Measurements from ENCODE around the gene DYNLT4.

The DYNLT4 gene

DNA sequence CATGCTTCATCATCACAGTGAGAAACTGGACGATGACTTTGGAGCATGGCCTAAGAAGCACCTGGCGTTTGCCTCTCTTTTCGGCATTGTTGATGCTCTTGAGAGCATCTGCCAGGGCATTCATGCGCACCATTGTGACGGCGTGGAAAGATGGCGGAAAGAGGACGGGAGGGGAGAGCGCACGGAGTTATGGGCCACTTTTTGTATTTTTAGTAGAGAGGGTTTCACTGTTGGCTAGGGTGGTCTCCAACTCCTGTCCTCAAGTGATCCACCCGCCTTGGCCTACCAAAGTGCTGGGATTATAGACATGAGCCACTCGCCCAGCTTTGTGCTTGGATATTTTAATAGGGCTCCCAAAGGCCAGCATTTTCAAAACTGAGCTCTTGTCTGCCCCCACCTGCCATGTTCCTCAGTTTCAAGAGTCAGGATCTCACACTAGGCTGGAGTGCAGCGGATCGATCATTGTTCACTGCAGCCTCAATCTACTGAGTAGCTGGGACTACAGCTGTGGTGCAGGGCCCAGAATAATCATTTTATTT lies 26.5 kb downstream of the DYNLT4 start (continued):
- TF ChIP-seq PPARA (CRISPR knock-in tag; IDR thresholded peaks at IDR 0.05; ENCODE audit: borderline replicate concordance), result no peak
- no peak for TF ChIP-seq BACH2 (CRISPR knock-in tag; IDR thresholded peaks at IDR 0.05; ENCODE audit: borderline replicate concordance)
- no peak for TF ChIP-seq ZNF565 (CRISPR knock-in tag; conservative IDR thresholded peaks at IDR 0.05; ENCODE audit: low read depth)
- TF ChIP-seq ESRRG (CRISPR knock-in tag; IDR thresholded peaks at IDR 0.05), result no peak
- TF ChIP-seq ARNTL (CRISPR knock-in tag; IDR thresholded peaks at IDR 0.05; ENCODE audit: borderline replicate concordance, low read depth), result no peak

DNA sequence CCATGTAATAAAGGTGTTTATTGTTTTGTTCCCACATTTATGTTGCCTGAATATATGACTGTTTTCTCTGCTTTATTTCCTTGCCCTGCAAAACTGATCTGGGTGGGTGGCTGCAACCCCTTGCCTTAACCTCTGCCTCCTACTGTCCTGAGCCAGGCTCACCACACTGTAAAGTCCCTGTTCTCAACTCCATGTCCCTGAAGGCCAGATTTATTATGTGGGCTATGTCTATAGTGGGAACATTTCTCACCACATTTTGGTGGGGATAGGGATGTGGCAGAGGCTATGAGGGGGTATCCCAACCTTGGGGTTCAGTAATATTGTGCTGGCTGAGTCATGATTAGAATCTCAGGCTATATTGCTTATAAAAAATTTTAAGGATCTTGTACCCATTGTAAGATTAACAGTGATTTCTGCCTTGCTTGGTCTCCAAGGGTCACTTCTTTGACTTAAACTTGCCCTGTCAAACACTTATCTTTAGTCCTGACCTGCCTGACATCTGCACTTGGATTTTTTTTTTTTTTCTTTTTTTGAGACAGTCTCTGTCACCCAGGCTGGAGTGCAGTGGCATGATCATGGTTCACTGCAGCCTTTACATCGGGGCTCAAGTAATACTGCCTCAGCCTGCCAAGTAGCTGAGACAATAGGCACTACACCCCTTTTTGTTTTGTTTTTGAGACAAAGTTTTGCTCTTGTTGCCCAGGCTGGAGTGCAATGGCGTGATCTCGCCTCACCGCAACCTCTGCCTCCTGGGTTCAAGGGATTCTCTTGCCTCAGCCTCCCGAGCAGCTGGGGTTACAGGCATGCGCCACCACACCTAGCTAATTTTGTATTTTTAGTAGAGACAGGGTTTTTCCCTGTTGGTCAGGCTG lies 28.2 kb downstream of the DYNLT4 start:
- ATAC-seq, result no peak
- TF ChIP-seq ZNF70 (CRISPR knock-in tag; IDR thresholded peaks at IDR 0.05) (no peak), ZFP30 (CRISPR knock-in tag; IDR thresholded peaks at IDR 0.05) (no peak)

DNA sequence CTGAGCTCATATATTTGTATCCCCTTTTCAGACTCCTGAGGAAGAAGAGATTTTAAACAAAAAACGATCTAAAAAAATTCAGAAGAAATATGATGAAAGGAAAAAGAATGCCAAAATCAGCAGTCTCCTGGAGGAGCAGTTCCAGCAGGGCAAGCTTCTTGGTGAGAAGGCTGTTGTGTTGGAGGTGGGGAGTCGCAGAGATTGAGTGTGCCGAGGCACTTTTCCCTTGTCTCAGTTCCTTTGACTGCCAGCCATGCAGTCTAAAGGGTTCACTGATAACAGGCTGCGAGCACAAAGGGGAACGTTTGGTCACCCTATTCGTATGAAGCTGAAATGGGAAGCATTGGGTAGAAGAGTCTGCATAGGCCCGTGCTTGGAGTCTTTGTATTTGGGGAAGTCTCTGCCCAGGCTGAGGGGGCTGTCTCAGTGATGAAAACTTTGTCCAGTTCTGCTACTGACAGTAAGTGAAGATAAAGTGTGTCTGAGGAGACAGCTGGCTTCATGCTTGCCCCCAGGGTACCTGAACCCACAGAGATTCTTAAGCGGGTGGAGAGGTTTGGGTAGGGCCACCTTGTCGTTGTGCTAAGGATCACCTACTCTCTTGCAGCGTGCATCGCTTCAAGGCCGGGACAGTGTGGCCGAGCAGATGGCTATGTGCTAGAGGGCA lies 29.0 kb downstream of the DYNLT4 start:
- TF ChIP-seq, protein P1, sequence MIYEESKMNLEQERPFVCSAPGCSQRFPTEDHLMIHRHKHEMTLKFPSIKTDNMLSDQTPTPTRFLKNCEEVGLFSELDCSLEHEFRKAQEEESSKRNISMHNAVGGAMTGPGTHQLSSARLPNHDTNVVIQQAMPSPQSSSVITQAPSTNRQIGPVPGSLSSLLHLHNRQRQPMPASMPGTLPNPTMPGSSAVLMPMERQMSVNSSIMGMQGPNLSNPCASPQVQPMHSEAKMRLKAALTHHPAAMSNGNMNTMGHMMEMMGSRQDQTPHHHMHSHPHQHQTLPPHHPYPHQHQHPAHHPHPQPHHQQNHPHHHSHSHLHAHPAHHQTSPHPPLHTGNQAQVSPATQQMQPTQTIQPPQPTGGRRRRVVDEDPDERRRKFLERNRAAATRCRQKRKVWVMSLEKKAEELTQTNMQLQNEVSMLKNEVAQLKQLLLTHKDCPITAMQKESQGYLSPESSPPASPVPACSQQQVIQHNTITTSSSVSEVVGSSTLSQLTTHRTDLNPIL (CRISPR knock-in tag; IDR thresholded peaks at IDR 0.05; ENCODE audit: low read depth), result no peak
- TF ChIP-seq, protein P2, sequence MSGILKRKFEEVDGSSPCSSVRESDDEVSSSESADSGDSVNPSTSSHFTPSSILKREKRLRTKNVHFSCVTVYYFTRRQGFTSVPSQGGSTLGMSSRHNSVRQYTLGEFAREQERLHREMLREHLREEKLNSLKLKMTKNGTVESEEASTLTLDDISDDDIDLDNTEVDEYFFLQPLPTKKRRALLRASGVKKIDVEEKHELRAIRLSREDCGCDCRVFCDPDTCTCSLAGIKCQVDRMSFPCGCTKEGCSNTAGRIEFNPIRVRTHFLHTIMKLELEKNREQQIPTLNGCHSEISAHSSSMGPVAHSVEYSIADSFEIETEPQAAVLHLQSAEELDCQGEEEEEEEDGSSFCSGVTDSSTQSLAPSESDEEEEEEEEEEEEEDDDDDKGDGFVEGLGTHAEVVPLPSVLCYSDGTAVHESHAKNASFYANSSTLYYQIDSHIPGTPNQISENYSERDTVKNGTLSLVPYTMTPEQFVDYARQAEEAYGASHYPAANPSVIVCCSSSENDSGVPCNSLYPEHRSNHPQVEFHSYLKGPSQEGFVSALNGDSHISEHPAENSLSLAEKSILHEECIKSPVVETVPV (CRISPR knock-in tag; IDR thresholded peaks at IDR 0.05), result no peak
- TF ChIP-seq ESRRG (CRISPR knock-in tag; IDR thresholded peaks at IDR 0.05) (no peak), ZNF565 (CRISPR knock-in tag; conservative IDR thresholded peaks at IDR 0.05; ENCODE audit: low read depth) (no peak), ZNF70 (CRISPR knock-in tag; IDR thresholded peaks at IDR 0.05) (no peak), ZNF8 (CRISPR knock-in tag; IDR thresholded peaks at IDR 0.05) (no peak), CSDC2 (CRISPR knock-in tag; IDR thresholded peaks at IDR 0.05) (no peak), PPARA (CRISPR knock-in tag; IDR thresholded peaks at IDR 0.05; ENCODE audit: borderline replicate concordance) (no peak), RARB (CRISPR knock-in tag; IDR thresholded peaks at IDR 0.05) (no peak), TCF4 (CRISPR knock-in tag; IDR thresholded peaks at IDR 0.05; ENCODE audit: borderline replicate concordance) (no peak), OSR1 (CRISPR knock-in tag; IDR thresholded peaks at IDR 0.05) (no peak), ZC3H10 (CRISPR knock-in tag; IDR thresholded peaks at IDR 0.05) (no peak), BACH2 (CRISPR knock-in tag; IDR thresholded peaks at IDR 0.05; ENCODE audit: borderline replicate concordance) (no peak)
- TF ChIP-seq, protein P3, sequence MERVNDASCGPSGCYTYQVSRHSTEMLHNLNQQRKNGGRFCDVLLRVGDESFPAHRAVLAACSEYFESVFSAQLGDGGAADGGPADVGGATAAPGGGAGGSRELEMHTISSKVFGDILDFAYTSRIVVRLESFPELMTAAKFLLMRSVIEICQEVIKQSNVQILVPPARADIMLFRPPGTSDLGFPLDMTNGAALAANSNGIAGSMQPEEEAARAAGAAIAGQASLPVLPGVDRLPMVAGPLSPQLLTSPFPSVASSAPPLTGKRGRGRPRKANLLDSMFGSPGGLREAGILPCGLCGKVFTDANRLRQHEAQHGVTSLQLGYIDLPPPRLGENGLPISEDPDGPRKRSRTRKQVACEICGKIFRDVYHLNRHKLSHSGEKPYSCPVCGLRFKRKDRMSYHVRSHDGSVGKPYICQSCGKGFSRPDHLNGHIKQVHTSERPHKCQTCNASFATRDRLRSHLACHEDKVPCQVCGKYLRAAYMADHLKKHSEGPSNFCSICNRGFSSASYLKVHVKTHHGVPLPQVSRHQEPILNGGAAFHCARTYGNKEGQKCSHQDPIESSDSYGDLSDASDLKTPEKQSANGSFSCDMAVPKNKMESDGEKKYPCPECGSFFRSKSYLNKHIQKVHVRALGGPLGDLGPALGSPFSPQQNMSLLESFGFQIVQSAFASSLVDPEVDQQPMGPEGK (CRISPR knock-in tag; IDR thresholded peaks at IDR 0.05; ENCODE audit: borderline replicate concordance), result no peak
- TF ChIP-seq, protein P4, sequence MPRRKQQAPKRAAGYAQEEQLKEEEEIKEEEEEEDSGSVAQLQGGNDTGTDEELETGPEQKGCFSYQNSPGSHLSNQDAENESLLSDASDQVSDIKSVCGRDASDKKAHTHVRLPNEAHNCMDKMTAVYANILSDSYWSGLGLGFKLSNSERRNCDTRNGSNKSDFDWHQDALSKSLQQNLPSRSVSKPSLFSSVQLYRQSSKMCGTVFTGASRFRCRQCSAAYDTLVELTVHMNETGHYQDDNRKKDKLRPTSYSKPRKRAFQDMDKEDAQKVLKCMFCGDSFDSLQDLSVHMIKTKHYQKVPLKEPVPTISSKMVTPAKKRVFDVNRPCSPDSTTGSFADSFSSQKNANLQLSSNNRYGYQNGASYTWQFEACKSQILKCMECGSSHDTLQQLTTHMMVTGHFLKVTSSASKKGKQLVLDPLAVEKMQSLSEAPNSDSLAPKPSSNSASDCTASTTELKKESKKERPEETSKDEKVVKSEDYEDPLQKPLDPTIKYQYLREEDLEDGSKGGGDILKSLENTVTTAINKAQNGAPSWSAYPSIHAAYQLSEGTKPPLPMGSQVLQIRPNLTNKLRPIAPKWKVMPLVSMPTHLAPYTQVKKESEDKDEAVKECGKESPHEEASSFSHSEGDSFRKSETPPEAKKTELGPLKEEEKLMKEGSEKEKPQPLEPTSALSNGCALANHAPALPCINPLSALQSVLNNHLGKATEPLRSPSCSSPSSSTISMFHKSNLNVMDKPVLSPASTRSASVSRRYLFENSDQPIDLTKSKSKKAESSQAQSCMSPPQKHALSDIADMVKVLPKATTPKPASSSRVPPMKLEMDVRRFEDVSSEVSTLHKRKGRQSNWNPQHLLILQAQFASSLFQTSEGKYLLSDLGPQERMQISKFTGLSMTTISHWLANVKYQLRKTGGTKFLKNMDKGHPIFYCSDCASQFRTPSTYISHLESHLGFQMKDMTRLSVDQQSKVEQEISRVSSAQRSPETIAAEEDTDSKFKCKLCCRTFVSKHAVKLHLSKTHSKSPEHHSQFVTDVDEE (CRISPR knock-in tag; IDR thresholded peaks at IDR 0.05), result no peak
- no peak for ATAC-seq

DNA sequence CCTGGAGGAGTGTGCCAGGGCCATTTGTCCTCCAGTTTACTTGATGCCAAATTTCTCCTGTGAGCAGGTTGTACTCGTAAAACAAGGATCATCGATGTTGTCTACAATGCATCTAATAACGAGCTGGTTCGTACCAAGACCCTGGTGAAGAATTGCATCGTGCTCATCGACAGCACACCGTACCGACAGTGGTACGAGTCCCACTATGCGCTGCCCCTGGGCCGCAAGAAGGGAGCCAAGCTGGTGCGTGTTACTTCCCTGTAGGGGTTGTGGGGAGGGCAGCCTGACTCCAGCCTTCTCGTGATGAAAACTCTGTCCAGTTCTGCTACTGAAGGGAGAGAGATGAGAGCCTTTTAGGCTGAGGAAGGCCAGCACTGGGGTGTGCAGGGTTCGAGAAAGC lies 29.6 kb downstream of the DYNLT4 start:
- no peak for TF ChIP-seq ARNTL (CRISPR knock-in tag; IDR thresholded peaks at IDR 0.05; ENCODE audit: borderline replicate concordance, low read depth)
- no peak for TF ChIP-seq ESRRG (CRISPR knock-in tag; IDR thresholded peaks at IDR 0.05)
- no peak for TF ChIP-seq ZNF565 (CRISPR knock-in tag; conservative IDR thresholded peaks at IDR 0.05; ENCODE audit: low read depth)
- TF ChIP-seq, protein P3 (CRISPR knock-in tag; IDR thresholded peaks at IDR 0.05; ENCODE audit: borderline replicate concordance), result no peak
- no peak for TF ChIP-seq ZFP30 (CRISPR knock-in tag; IDR thresholded peaks at IDR 0.05)
- no peak for TF ChIP-seq TCF4 (CRISPR knock-in tag; IDR thresholded peaks at IDR 0.05; ENCODE audit: borderline replicate concordance)
- no peak for TF ChIP-seq ISL1 (CRISPR knock-in tag; IDR thresholded peaks at IDR 0.05)
- no peak for TF ChIP-seq SNAI2 (CRISPR knock-in tag; IDR thresholded peaks at IDR 0.05)
- TF ChIP-seq OSR1 (CRISPR knock-in tag; IDR thresholded peaks at IDR 0.05), result no peak
- TF ChIP-seq, protein P5, sequence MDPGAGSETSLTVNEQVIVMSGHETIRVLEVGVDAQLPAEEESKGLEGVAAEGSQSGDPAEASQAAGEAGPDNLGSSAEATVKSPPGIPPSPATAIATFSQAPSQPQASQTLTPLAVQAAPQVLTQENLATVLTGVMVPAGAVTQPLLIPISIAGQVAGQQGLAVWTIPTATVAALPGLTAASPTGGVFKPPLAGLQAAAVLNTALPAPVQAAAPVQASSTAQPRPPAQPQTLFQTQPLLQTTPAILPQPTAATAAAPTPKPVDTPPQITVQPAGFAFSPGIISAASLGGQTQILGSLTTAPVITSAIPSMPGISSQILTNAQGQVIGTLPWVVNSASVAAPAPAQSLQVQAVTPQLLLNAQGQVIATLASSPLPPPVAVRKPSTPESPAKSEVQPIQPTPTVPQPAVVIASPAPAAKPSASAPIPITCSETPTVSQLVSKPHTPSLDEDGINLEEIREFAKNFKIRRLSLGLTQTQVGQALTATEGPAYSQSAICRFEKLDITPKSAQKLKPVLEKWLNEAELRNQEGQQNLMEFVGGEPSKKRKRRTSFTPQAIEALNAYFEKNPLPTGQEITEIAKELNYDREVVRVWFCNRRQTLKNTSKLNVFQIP (CRISPR knock-in tag; IDR thresholded peaks at IDR 0.05; ENCODE audit: borderline replicate concordance, low read depth), result no peak
- no peak for TF ChIP-seq CSDC2 (CRISPR knock-in tag; IDR thresholded peaks at IDR 0.05)
- TF ChIP-seq ZC3H10 (CRISPR knock-in tag; IDR thresholded peaks at IDR 0.05), result no peak
- no peak for TF ChIP-seq GLIS3 (CRISPR knock-in tag; IDR thresholded peaks at IDR 0.05)
- no peak for TF ChIP-seq BACH2 (CRISPR knock-in tag; IDR thresholded peaks at IDR 0.05; ENCODE audit: borderline replicate concordance)
- ATAC-seq, result no peak

All from SK-N-SH treated with all-trans-retinoic acid at 6 μM for 48 hours (cell line).